ENCODE measurements around the gene OLFML2A.
"Not testable (repeated sequence)": the region's sequence is repeated elsewhere in the genome, so short reads cannot be mapped to it uniquely, and the experiment has no call there.

Gene OLFML2A

DNA sequence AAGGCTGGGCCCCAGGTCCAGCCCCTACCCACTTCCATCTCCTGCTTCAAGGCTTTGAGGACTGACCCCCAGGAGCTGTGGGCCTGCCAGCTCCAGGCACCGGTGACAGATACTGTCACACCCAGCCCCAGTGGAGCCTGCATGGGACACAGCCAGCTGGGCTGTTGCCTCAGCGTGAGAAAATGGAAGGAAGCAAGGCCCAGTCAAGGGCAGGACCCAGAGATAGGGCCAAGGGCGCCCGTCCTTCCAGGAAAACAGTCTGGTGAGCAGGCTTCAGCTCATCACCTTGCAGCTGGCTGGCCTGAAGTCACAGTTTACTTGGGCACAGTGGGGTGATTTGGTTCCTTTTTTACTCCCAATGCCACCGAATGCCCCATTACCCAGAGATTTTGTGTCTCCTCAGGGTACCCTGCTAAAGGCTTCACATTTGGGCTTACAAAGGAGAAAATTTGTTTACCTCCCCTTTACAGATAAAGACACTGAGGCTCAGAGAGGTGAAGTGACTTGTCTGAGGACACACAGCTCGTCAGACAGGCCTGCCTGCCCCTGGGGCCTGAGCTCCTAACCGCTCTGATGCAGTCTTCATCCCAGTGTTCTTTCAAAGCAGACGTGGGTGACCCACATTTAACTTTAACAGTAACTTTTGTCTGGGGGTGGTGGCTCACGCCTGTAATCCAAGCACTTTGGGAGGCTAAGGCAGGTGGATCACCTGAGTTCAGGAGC, 54.9 kb downstream of the OLFML2A start:
- no peak for DNase-seq

DNA sequence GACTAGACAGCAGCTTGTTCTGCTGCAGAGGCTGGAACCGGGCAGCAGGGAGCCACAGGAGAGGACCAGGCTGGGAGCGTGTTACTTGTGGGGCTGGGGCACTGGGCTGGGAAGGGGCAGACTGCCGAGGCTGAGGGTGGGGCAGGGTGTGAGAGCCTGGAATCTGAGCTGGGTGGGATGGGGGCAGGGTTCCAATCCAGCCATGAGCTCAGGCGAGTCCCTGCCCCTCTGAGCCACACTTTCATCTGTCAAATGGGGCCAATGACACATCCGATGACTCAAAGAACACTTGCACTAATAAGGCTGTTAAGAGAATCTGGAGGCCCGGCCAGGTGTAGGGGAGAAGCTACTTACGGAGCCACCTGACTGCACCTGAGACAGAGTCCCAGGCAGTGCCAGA, 57.7 kb downstream of the OLFML2A start:
- no peak for DNase-seq

DNA sequence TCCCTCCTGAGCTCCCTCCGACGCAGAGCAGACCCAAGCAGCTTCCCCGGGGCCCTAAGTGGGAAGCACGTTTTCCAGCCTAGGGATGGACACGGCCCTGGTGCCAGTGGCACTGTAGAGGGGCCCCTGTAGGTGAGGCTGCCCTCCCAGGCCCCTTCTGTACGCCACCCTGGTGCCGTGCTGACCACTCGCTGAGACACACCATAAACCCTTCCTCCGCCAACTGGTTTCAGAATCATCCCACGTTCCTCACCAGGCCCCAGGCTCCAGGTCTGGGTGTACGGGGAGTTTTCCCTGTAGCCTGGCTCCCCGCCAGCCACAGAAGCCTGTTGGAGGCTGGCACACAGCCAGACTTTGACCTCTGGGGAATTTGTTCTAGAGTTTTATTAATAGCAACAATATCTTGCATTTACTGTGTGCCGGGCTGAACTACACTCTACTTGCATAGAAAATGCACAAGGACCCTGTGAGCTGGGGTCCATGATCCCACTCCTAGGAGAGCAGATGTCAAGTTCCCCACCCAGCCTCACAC, 58.2 kb downstream of the OLFML2A start:
- no peak for DNase-seq

DNA sequence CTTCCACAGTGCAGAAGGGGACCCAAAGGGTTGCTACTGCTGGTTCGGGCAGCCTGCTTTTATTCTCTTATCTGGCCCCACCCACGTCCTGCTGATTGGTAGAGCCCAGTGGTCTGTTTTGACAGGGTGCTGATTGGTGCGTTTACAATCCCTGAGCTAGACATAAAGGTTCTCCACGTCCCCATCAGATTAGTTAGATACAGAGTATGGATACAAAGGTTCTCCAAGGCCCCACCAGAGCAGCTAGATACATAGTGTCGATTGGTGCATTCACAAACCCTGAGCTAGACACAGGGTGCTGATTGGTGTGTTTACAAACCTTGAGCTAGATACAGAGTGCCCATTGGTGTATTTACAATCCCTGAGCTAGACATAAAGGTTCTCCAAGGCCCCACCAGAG, 61.2 kb downstream of the OLFML2A start:
- not testable (repeated sequence) for DNase-seq

DNA sequence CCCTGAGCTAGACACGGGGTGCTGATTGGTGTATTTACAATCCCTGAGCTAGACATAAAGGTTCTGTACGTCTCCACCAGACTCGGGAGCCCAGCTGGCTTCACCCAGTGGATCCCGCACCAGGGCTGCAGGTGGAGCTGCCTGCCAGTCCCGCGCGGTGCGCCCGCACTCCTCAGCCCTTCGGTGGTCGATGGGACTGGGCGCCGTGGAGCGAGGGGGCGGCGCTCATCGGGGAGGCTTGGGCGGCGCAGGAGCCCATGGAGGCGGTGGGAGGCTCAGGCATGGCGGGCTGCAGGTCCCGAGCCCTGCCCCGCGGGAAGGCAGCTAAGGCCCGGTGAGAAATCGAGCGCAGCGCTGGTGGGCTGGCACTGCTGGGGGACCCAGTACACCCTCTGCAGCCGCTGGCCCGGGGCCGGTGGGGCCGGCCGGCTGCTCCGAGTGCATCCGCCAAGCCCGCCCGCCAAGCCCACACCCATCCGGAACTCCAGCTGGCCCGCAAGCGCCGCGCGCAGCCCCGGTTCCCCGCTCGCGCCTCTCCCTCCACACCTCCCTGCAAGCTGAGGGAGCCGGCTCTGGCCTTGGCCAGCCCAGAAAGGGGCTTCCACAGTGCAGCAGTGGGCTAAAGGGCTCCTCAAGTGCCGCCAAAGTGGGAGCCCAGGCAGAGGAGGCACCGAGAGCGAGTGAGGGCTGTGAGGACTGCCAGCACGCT, 61.8 kb downstream of the OLFML2A start:
- DNase-seq, result not testable (repeated sequence)

DNA sequence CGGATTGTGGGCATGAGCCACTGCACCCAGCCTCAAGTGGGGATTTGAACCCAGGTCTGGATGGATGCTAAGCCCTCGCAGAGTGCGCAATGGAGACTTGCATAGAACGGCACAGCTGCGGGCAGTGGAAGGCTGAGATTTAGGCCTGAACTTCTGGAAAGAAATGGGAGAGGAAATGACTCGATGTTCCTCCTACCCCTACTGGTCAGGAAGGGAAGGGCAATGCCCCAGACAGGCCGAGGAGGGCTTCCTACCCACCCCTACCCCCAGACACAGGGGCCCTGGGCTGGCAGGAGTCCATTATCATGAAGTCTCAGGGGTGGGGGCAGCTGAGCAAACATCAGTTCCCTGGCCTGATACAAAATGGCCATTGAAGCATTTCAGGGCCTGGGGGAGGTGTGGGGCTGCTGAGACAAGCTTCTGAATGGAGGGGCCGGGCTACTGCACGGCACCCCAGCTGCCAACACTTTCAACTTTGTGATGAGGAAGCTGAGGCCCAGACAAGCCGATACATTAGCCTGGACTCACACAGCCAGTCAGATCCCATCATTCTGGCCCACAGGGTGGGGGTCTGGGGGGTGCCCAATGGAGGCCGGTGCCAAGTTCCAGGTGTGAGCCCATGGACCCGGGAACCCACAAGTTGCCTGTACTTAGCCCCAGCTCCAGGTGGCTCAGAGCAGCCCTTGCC, 62.8 kb downstream of the OLFML2A start:
- DNase-seq, result no peak

DNA sequence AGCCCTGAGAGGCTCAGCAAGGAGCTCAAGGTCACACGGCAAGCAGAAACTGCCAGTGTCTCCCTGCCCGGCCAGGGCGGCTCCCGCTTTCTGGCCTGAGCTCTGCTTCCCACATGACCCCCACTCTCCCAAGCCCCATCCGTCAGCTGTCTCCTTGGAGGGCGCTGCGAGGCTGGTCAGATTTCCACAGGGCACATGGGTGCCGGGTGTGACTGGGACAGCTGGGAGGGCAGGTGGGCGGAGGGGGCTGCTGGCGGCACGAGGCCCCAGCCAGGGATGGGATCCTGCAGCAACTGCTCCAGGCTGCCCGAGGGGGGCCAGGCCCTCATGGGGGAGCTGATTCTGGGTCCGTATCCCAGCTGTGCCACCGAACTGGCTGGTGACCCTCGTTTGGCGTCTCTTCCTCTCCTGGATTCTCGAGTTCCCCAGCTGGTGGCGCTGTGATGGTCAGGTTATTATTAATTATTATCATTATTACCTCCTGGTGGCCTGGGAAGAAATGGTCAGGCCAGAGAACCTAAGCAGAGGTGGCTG, 63.4 kb downstream of the OLFML2A start:
- no peak for DNase-seq

DNA sequence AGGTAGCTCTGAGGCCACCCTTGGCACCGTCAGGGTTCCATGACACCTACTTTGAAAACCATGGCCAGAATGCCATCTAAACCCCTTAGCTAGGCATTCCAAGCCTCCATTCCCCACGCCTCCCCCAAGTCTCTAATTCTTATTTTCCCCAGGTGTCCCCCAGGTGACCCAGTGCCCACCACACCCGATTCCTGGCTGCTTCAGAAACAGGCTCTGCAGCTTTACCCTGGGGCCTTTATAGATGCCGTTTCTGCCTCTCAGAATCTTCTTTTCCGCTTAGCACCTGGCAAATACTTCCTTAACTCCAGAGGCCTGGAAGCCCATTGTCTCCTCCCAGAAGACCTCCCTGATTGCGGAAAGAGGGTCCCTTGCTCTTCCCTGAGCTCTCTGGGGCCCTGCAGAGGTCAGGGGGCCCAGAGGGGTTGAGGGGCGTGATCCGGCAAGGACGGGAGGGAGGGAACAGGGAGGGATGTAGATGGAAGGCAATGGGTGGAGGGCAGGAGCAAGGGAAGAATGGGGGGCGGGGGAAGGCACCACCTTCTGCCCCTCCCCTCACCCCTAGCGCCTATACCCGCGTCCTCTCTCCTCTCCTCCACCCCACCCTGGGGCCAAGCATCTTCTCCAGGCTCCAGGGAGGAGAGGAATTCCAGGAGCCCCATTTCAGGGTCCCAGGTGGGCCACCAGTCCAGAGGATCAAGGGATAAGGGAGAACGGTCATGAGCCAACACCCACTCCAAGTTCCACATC, 64.3 kb downstream of the OLFML2A start:
- DNase-seq, result no peak

DNA sequence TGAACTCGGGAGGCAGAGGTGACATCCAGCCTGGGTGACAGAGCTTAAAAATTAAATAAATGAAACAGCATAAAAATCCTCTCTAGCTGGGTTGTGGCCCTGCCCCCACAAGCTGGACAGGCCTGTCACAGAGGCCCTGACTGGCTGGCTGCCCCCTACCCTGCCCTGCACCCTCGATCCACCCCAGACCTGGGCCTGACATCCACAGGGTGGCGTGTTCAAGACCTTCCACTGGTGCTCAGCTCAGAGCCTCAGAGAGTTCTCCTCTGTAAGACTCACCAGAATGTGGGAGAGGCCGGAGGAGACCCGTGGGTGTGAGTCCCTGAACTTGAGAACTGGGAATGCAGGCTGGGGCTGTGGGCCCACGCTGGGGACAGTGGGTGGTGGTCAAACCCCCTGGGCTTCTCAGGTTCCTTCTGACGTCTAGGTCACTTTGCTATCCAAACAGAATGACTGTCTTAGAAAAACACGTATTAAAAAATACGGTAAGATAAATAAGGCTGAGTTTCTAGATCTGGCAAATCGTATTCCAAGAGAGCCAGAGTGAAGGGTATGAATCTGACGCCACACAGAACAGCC, 66.6 kb downstream of the OLFML2A start:
- no peak for DNase-seq

DNA sequence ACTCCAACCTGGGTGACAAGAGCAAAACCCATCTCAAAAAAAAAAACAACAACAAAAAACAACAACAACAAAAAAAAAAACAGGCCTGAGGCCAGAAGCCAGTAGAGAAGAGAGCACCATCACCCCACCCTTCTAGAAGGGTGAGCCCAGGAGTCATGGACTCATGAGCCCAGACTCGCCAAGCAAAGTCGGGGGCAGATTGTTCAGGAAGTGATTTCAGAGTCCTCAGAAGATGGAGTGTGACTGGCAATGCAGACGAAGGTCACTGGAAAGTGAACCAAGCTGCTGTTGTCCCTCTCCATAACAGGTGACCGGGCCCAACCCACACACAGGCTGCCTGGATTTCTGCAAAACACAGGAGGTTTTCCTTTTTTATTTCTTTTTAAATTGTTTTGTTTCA, 67.4 kb downstream of the OLFML2A start:
- no peak for DNase-seq

DNA sequence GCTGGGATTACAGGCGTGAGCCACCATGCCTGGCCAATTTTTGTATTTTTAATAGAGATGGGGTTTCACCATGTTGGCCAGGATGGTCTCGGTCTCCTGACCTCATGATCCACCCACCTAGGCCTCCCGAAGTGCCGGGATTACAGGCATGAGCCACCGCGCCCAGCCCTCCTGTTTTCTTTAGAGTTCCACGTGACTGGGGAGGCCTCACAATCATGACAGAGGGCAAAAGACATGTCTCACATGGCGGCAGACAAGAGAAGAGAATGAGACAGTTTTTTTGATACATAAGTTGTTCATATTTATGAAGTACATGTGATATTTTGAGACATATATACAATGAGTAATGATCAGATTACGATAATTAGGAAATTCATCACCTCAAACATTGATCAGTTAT, 69.5 kb downstream of the OLFML2A start:
- not testable (repeated sequence) for DNase-seq

DNA sequence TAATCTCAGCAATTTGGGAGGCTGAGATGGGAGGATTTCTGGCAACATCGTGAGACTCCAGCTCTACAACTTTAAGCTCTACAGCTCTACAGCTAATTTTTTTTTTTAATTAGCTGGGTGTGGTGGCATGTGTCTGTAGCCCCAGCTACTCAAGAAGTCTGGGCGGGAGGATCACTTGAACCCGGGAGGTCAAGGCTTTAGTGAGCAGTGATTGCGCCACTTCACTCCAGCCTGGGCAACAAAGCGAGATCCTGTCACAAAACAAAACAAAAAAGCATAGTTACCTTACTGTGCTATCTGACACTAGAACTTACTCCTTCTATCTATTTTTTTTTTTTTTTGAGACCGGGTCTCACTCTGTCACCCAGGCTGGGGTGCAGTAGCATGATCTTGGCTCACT, 70.0 kb downstream of the OLFML2A start:
- DNase-seq, result no peak

DNA sequence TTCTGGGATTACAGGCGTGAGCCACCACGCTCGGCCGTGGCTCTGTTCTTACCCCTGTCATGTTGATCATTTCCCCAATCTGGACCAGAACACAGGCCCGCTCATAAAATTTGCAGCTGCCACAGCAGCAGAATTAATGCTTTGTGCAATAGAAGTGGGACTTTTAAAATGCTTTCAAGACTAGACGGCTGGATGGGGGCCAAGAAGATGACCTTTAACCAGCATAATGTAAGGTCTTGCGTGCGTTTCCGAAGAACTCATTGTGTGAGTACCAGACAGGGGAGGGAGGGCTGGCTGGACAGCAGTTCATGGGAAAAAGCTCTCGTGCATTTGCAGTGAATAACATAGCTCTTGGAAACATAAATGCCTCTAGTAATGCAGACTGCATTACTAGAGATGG, 72.9 kb downstream of the OLFML2A start:
- no peak for DNase-seq

DNA sequence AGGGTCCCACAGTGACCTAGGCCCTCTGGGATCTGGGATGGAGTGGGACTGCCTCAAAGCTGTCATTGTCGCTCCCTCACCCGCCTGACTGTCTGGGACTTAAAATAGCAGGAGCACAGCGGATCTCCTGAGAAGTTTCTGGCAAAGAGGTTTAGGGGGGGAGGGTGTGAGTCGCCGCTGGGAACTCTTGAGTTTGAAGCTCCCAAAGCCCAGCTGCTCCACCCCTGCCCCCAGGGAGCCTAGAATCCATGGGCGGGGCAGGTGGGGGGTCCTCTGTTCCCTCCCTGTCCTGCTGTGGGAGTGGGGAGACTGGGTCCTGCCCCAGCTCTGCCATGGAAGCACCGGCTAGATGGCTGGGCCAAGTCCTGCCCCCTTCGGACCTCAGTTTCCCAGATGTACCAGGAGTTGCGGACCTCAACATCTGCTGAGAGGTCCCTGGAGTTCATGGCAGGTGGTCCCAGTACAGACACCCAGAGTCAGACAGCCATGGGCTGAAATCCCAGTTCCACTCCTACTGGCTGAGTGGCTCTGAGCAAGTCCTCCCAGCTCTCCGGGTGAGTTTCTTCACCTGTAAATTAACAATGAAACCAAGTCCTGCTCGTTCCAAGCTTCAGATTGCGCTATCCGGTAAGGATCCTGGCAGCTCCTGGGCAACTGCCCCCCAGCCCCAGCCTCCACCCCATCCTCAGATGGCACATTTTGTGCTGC, 75.3 kb downstream of the OLFML2A start:
- no peak for DNase-seq

DNA sequence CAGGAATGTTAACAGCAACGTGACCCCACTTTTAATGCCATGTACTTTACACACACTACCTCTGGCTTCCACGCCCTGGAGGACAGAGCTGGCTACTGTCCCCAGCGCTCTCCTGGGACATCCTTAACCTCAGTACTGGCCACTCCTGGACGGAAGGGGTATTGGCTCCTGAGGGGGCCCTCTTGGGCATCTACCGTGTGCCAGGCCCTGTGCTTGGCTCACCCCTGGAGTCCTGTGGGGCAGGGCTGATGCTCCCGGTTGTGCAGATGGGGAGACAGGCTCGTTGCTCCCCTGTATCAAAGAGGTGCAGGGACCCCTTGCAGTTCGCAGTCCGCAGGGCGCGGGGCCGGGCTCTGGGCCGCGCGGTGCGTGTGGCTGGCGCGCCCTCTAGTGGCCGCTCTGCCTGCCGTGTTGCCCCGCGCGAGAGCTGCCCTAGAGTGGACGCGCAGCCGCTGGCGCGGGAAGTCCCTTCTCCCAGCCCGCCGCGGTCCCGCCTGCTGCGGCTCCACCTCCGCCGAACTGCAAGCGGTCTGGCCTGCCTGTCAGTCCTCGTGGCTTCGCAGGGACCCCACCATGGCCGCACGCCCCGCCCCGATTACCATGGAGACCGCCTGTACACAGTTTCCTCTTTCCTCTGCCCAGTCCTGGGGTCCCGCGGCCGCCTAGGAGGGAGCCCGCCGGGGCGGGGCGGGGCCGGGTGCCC, 76.0 kb downstream of the OLFML2A start, which contains the start of gene WDR38:
WDR38 (plus strand) TSS at position 632 of the 703 bp plus-strand sequence. CDS start 72 bp downstream, outside the sequence.
- peak; percentile 92 for DNase-seq

DNA sequence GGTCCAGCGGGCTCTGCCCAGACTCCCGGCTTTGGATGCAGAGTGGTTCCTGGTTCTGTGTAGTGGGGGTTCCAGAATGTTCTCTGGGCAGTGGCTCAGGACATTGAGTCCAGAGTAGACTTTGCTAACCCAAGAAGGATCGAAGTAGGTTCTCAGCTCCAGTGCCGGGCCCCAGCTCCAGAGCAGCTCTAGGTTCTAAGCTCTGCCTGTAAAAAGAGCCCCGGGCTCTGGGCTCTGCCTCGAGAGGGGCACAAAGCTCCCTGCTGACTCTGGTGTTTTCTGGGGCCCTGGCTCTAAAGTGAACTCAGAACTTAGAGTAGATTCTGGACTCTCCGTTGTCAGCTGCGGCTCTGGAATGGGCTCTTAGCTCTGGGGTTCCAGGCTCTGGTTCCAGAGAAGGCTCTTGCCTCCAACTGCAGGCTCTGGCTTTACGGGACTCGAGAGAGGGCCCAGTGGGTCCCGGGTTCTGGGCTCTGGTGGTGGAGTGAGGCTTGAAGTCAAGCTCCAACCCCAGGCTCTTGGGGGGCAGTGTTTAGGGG, 76.7 kb downstream of the OLFML2A start:
- no peak for DNase-seq

DNA sequence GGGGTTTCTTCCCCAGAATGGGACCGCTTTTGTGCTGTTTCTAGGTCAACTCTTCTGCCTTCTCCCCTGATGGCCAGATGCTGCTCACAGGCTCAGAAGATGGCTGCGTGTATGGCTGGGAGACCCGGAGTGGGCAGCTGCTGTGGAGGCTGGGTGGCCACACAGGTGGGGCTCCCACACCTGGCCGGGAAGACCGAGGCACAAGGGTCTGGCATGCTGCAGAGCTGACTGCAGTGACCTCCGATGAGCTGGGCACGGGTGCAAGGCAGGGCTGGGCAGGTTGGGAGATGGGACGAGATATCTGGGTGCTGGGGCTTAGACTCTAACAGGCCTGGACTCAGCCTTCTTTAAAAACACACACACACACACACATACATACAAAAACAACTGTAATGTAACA, 77.2 kb downstream of the OLFML2A start:
- DNase-seq, result no peak

DNA sequence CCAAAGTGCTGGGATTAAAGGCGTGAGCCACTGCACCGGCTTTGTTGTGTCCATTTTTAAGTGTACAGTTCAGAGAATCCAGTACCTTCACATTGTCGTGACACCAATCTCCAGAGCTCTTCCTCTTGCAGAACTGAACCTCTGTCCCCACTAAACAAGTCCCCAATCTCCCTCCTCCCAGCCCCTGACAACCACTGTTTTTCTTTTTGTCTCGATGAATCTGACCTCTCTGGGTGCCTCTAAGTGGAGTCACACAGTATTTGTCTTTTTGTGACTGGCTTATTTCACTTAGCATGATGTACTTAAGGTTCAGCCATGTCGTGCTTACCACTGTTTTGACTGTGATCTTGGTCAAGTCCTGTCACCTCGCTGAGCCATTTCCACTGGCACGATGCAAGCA, 77.9 kb downstream of the OLFML2A start:
- no peak for DNase-seq

DNA sequence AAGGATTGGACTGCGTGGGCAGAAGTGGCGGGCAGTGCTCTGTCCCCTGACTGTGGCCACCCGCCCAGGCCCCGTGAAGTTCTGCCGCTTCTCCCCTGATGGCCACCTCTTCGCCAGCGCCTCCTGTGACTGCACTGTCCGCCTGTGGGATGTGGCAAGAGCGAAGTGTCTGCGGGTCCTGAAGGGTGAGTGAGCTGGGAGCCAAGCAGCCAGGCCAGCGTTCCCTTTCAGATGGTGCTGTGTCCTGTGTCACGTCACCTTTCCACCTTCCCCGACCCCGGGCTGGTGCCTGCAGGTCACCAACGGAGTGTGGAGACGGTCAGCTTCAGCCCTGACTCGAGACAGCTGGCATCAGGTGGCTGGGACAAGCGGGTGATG, 78.6 kb downstream of the OLFML2A start:
- DNase-seq, result no peak

DNA sequence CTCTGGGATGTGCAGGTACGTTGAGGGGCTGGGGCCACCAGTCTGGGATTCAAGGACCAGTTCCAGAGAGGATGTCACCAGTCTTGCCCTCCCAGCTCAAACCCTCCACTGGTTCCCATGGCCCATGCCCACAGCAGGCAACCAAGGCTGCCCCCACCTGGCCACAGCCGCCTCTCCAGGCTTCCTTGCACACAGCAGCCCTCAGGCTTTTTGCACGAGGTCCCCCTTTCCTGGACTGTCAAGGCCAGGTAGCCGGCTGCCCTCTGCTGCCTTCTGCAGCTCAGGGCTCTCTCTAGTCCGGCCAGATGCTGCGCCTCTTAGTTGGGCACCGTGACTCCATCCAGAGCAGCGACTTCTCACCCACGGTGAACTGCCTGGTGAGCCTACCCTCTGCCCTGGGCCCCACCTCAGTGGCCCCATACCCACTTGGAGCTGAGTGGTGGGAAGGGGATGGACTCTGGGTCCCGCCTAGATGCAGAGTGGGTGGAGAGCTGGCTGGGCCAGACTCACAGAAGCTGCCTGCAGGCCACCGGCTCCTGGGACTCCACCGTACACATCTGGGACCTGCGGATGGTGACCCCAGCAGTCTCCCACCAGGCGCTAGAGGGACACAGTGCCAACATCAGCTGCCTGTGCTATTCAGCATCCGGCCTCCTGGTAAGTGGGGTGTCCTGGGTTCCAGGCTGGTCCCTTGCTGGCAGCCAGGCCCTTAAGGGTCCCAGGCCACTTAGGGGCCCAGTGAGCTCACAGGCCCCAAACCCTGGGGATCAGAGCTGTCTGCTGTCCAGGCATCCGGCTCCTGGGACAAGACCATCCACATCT, 79.2 kb downstream of the OLFML2A start:
- peak; percentile 75 for DNase-seq

All from activated CD8-positive, alpha-beta memory T cell treated with anti-CD3 and anti-CD28 coated beads for 24 hours (primary cell).